SK-N-SH treated with all-trans-retinoic acid at 6 μM for 48 hours (cell line): Measurements from ENCODE around the gene ACMSD.

Source experiments
- PATZ1 ChIP-seq: fragments of 250-450 bp; sonication (Bioruptor Pico); IDR thresholded peaks from 2 replicates; pipeline ENCODE4 v1.8.0; 2020; ENCODE audit warnings: mild to moderate bottlenecking, moderate library complexity, borderline replicate concordance
- TF ChIP-seq, protein P1 (sequence below): fragments of 250-450 bp; sonication (Bioruptor Pico); IDR thresholded peaks from 2 replicates; pipeline ENCODE4 v1.5.1; 2020; ENCODE audit warnings: low read depth, mild to moderate bottlenecking, moderate library complexity

DNA sequence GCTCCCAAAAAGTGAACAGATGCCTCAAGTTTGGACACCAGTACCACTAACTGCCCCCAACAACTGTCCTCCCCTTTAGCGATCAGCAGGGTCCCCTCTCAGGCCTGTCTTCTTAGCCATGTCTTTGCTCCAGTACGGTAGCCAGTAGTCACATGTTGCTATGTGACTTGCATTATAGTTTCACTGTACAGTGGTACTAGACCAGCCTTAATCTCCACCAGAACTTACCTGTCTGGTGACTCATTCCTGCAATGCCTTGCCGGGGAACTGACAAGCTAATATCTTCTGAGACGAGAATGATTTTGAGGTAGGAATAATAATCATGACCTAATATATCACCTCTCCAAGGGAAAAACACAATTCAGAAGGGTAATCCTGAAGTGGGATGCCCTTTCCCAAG is 23.7 kb downstream of the ACMSD start:
- TF ChIP-seq, protein P1, sequence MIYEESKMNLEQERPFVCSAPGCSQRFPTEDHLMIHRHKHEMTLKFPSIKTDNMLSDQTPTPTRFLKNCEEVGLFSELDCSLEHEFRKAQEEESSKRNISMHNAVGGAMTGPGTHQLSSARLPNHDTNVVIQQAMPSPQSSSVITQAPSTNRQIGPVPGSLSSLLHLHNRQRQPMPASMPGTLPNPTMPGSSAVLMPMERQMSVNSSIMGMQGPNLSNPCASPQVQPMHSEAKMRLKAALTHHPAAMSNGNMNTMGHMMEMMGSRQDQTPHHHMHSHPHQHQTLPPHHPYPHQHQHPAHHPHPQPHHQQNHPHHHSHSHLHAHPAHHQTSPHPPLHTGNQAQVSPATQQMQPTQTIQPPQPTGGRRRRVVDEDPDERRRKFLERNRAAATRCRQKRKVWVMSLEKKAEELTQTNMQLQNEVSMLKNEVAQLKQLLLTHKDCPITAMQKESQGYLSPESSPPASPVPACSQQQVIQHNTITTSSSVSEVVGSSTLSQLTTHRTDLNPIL = no peak
- TF ChIP-seq PATZ1 (CRISPR knock-in tag) = no peak
